ENCODE results near the gene CCNY. TPM values are rescaled to one million over a fixed set of nuclear protein-coding genes. Genes with fewer than 3 reads are reported as not detected.

CCNY gene
- total RNA-seq, 1 experiment from 2014 or later, result 51.9 TPM

- ChIA-PET CTCF (no interaction called here), POLR2A (no interaction called here)
- no peaks in the 10 kb centered on the region for H3K27me3 ChIP-seq (ENCODE audit: control insufficient read depth, insufficient read depth, low read length)
- no peak for ATAC-seq
- no peak overlapping the region for H3K27ac ChIP-seq (ENCODE audit: low read length)
- H3K9me3 ChIP-seq (ENCODE audit: control insufficient read depth, insufficient read depth, low read depth, low read length), result no peaks in the 10 kb centered on the region
- peaks cover 8% of the 10 kb centered on the region for H3K4me1 ChIP-seq (ENCODE audit: control insufficient read depth, insufficient read depth, low read length)
- BruUV-seq (replicated peaks), result no TSS peak
- in situ Hi-C loops (cut with HindIII; ENCODE audit: low pct_unique_long_range_greater_than_20kb, low sequenced_read_pairs) (no loop called here), intact Hi-C loops (cut with micrococcal nuclease; ENCODE audit: unreplicated experiment) (no loop called here)
- TF ChIP-seq POLR2AphosphoS5 (IDR thresholded peaks at IDR 0.05; ENCODE audit: low read depth, low read length) (no peak), TCF7L2 (IDR thresholded peaks at IDR 0.05; ENCODE audit: low read depth, low read length) (no peak), CTCF (IDR thresholded peaks at IDR 0.05) (no peak), SIN3A (IDR thresholded peaks at IDR 0.05; ENCODE audit: borderline replicate concordance, insufficient read depth, low read depth, low read length) (no peak), REST (IDR thresholded peaks at IDR 0.05; ENCODE audit: insufficient read depth in 1 of 2, low read depth in 2 of 2, low read length in 1 of 2) (no peak)
- no peak for DNase-seq (ENCODE audit: low read depth, low spot score)
- H3K4me3 ChIP-seq (ENCODE audit: low read depth in 2 of 2, low read length in 2 of 2), result no peak overlapping the region
- no peaks in the 10 kb centered on the region for H3K36me3 ChIP-seq (ENCODE audit: control insufficient read depth, insufficient read depth, low read length)
Measured at GRCh38 chr10:35464825-35465456, 128.6 kb downstream of the CCNY start.

DNA sequence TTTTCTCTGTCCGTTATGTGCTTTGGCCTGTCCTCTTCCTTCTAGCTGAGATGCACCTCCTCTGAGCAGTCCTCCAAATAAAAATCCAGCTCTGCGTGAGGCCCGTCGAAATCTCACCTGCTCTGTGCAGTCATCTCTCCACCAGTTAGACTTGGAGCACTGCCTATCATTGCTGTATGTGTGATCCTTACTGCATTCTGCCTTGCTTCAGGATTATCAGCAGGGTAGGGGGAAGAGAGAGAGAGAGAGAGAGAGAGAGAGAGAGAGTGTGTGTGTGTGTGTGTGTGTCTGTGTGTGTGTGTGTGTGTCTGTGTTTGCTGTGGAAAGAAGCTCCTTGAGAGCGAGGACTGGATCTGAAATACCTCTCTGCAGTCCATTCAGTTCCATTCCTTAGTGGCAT lies 129.4 kb downstream of the CCNY start:
- no peaks in the 10 kb centered on the region for H3K9me3 ChIP-seq (ENCODE audit: control insufficient read depth, insufficient read depth, low read depth, low read length)
- peaks cover 8% of the 10 kb centered on the region for H3K4me1 ChIP-seq (ENCODE audit: control insufficient read depth, insufficient read depth, low read length)
- BruUV-seq (replicated peaks), result no TSS peak
- H3K36me3 ChIP-seq (ENCODE audit: control insufficient read depth, insufficient read depth, low read length), result no peaks in the 10 kb centered on the region
- ATAC-seq (no peak), DNase-seq (ENCODE audit: low read depth, low spot score) (no peak)
- intact Hi-C loops (cut with micrococcal nuclease; ENCODE audit: unreplicated experiment), result no loop called here
- no peak for TF ChIP-seq REST (IDR thresholded peaks at IDR 0.05; ENCODE audit: insufficient read depth in 1 of 2, low read depth in 2 of 2, low read length in 1 of 2)
- no peaks in the 10 kb centered on the region for H3K27me3 ChIP-seq (ENCODE audit: control insufficient read depth, insufficient read depth, low read length)
- POLR2A ChIA-PET, result interaction anchor here (0.6 kb wide), 1 partner anchor 127 kb away, joined by 5 read pairs; no protein-coding TSS in a partner anchor
- CTCF ChIA-PET, result no interaction called here
- H3K4me3 ChIP-seq (ENCODE audit: low read depth in 2 of 2, low read length in 2 of 2), result no peak overlapping the region
- H3K27ac ChIP-seq (ENCODE audit: low read length), result no peak overlapping the region
- in situ Hi-C loops (cut with HindIII; ENCODE audit: low pct_unique_long_range_greater_than_20kb, low sequenced_read_pairs), result no loop called here

Measured in Panc1 (cell line).